GM12892 (cell line): ENCODE measurements around the gene HYDIN.
"Not testable (repeated sequence)": the region's sequence is repeated elsewhere in the genome, so short reads cannot be mapped to it uniquely, and the experiment has no call there.

Experiments
- POLR2A ChIP-seq: IDR thresholded peaks from 2 replicates; pipeline ENCODE4 v1.6.1; 2011; ENCODE audit warnings: low read depth, low read length, control low read depth
- POLR2AphosphoS5 ChIP-seq: IDR thresholded peaks from 2 replicates; pipeline ENCODE4 v1.6.1; 2011; ENCODE audit warnings: low read depth, low read length, control low read depth
- TAF1 ChIP-seq: IDR thresholded peaks from 2 replicates; pipeline ENCODE4 v1.6.1; 2011; ENCODE audit warnings: low read depth, mild to moderate bottlenecking, control low read depth, low read length, borderline replicate concordance

GRCh38 chr16:70864698-70865097 lies 365.8 kb downstream of the HYDIN start:
- not testable (repeated sequence) for TF ChIP-seq POLR2A, POLR2AphosphoS5, TAF1
